Keratinocyte (primary cell): ENCODE measurements around the gene STK40. TPM values are rescaled to one million over a fixed set of nuclear protein-coding genes. Genes with fewer than 3 reads are reported as not detected.

Source experiments
- DNase-seq: peaks from one replicate; pipeline ENCODE4 v3.0.0-alpha.2; 2011; ENCODE audit warnings: low read depth, missing footprints, low spot score
- FAIRE-seq: peaks from 2 replicates; lab custom pipeline; 2011; peaks lifted over from hg19 to GRCh38; lab: Jason Lieb, UNC
- H2AFZ ChIP-seq: 2 replicates; pipeline ENCODE4 v1.6.0; 2012; ENCODE audit warnings: low read length, control low read depth, inconsistent platforms; ENCODE audit not compliant: control insufficient read depth
- H3K27ac ChIP-seq: 2 replicates; pipeline ENCODE4 v1.5.1; 2011; ENCODE audit warnings: low read length; ENCODE audit not compliant: control insufficient read depth, insufficient read depth
- H3K27me3 ChIP-seq: 3 replicates; pipeline ENCODE4 v1.6.0; 2011; ENCODE audit warnings: low read length; ENCODE audit not compliant: control insufficient read depth, insufficient read depth; ENCODE audit errors: extremely low read depth
- H3K36me3 ChIP-seq, 2 experiments: 2 replicates in 1 of 2; 3 replicates in 1 of 2; pipeline ENCODE4 v1.5.1; 2011; ENCODE audit warnings: low read length in 2 of 2, mild to moderate bottlenecking in 1 of 2; ENCODE audit not compliant: control insufficient read depth in 2 of 2, insufficient read depth in 2 of 2; ENCODE audit errors: extremely low read depth in 1 of 2
- H3K4me1 ChIP-seq: 3 replicates; pipeline ENCODE4 v1.5.1; 2011; ENCODE audit warnings: low read length; ENCODE audit not compliant: control insufficient read depth, insufficient read depth; ENCODE audit errors: extremely low read depth
- H3K4me2 ChIP-seq: 3 replicates; pipeline ENCODE4 v1.6.0; 2011; ENCODE audit warnings: low read depth, low read length; ENCODE audit not compliant: control insufficient read depth, insufficient read depth; ENCODE audit errors: extremely low read depth
- H3K4me3 ChIP-seq, 3 experiments: fragments of 200-600 bp in 1 of 3; sonication (generic) in 1 of 3; 2 replicates in 2 of 3; 3 replicates in 1 of 3; pipeline ENCODE4 v1.5.1; 2011 to 2016; ENCODE audit warnings: low read length in 3 of 3, mild to moderate bottlenecking in 3 of 3, control low read depth in 2 of 3, inconsistent platforms in 1 of 3, low read depth in 1 of 3, mixed read lengths in 1 of 3, mixed run types in 1 of 3, moderate library complexity in 1 of 3; ENCODE audit not compliant: control insufficient read depth in 2 of 3, insufficient read depth in 2 of 3; ENCODE audit errors: extremely low read depth in 1 of 3
- H3K79me2 ChIP-seq: 2 replicates; pipeline ENCODE4 v1.6.0; 2012; ENCODE audit warnings: low read length; ENCODE audit not compliant: control insufficient read depth, insufficient read depth
- H3K9ac ChIP-seq: 3 replicates; pipeline ENCODE4 v1.6.0; 2011; ENCODE audit warnings: low read length; ENCODE audit not compliant: control insufficient read depth, insufficient read depth; ENCODE audit errors: extremely low read depth
- H3K9me1 ChIP-seq: 3 replicates; pipeline ENCODE4 v1.6.0; 2011; ENCODE audit warnings: low read length; ENCODE audit not compliant: control insufficient read depth, insufficient read depth; ENCODE audit errors: extremely low read depth
- H3K9me3 ChIP-seq: 2 replicates; pipeline ENCODE4 v1.5.1; 2012; ENCODE audit warnings: low read depth, low read length; ENCODE audit not compliant: control insufficient read depth
- H4K20me1 ChIP-seq: 3 replicates; pipeline ENCODE4 v1.6.0; 2011; ENCODE audit warnings: low read length; ENCODE audit not compliant: control insufficient read depth, insufficient read depth; ENCODE audit errors: extremely low read depth
- EZH2 ChIP-seq: IDR thresholded peaks from one replicate; pipeline ENCODE4 v1.6.1; 2012; ENCODE audit warnings: inconsistent platforms, mild to moderate bottlenecking, low read length, moderate library complexity
- dilution Hi-C: fragments of 300-500 bp; cut with MboI; formaldehyde crosslinking; loops from one replicate; pipeline ENCODE4 v1.7.0; 2020; ENCODE audit warnings: low sequenced_read_pairs; ENCODE audit not compliant: extremely low pct_ligation_motif_present
- polyA plus RNA-seq, 5 experiments: library from polyadenylated mRNA; depleted of rRNA in 3 of 5; stranded (reverse) in 3 of 5; stranded (forward) in 1 of 5; unstranded in 1 of 5; fragments of >200 nt; gene quantifications; 1 replicate in 1 of 5; 2 replicates in 3 of 5; 3 replicates in 1 of 5; pipeline versions ENCODE4 v1.2.1 to v1.2.3, GENCODE V29; 2011 to 2012; ENCODE audit warnings: missing spikeins in 2 of 5, low read depth in 1 of 5, low replicate concordance in 1 of 5
- TF ChIP-seq, protein P1 (sequence below), 3 experiments: IDR thresholded peaks in 1 of 3; conservative IDR thresholded peaks in 1 of 3; optimal IDR thresholded peaks in 1 of 3; 2 replicates in 2 of 3; 3 replicates in 1 of 3; pipeline versions ENCODE3 to v1.5.1; 2011; ENCODE audit warnings: low read length in 3 of 3, mild to moderate bottlenecking in 3 of 3, moderate library complexity in 2 of 3, control low read depth in 1 of 3, inconsistent platforms in 1 of 3; ENCODE audit not compliant: insufficient read depth in 2 of 3; ENCODE audit errors: extremely low read depth in 1 of 3

The STK40 gene
- polyA plus RNA-seq, 1 donor (not counting 4 experiments of a cell fraction or from before 2014, with no cell fraction given), result 10.4 TPM

- H3K79me2 ChIP-seq, result peaks cover 17% of the 10 kb centered on the region
- H3K27ac ChIP-seq, result no peak overlapping the region
- dilution Hi-C loops, result no loop called here
- H3K4me2 ChIP-seq, result no peak overlapping the region
- TF ChIP-seq, protein P1, sequence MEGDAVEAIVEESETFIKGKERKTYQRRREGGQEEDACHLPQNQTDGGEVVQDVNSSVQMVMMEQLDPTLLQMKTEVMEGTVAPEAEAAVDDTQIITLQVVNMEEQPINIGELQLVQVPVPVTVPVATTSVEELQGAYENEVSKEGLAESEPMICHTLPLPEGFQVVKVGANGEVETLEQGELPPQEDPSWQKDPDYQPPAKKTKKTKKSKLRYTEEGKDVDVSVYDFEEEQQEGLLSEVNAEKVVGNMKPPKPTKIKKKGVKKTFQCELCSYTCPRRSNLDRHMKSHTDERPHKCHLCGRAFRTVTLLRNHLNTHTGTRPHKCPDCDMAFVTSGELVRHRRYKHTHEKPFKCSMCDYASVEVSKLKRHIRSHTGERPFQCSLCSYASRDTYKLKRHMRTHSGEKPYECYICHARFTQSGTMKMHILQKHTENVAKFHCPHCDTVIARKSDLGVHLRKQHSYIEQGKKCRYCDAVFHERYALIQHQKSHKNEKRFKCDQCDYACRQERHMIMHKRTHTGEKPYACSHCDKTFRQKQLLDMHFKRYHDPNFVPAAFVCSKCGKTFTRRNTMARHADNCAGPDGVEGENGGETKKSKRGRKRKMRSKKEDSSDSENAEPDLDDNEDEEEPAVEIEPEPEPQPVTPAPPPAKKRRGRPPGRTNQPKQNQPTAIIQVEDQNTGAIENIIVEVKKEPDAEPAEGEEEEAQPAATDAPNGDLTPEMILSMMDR (optimal IDR thresholded peaks at IDR 0.05 in 1 of 3, IDR thresholded peaks at IDR 0.05 in 1 of 3, conservative IDR thresholded peaks at IDR 0.05 in 1 of 3; ENCODE audit: extremely low read depth in 1 of 3, insufficient read depth in 2 of 3, low read length in 3 of 3), result no peak
- no peak for TF ChIP-seq EZH2
- peaks cover 7% of the 10 kb centered on the region for H3K4me1 ChIP-seq
- H3K9ac ChIP-seq, result no peak overlapping the region
- H3K9me1 ChIP-seq, result no peaks in the 10 kb centered on the region
- peaks cover 16% of the 10 kb centered on the region in 2 experiments for H3K36me3 ChIP-seq
- no peaks in the 10 kb centered on the region for H4K20me1 ChIP-seq
- no peaks in the 10 kb centered on the region for H3K27me3 ChIP-seq
- no peak for DNase-seq
- H3K9me3 ChIP-seq, result no peaks in the 10 kb centered on the region
- no peak overlapping the region for H3K4me3 ChIP-seq
- no peak overlapping the region for H2AFZ ChIP-seq
- no peak for FAIRE-seq
Measured at GRCh38 chr1:36393686-36394085, 8.0 kb upstream of the STK40 start.

GRCh38 chr1:36392836-36393235 is 7.1 kb upstream of the STK40 start:
- Histone ChIP-seq H2AFZ (no peak overlapping the region), H3K9me3 (no peaks in the 10 kb centered on the region)

More at GRCh38 chr1:36392836-36393235, 7.1 kb upstream of the STK40 start:
- TF ChIP-seq EZH2, result no peak
- TF ChIP-seq, protein P1 (optimal IDR thresholded peaks at IDR 0.05 in 1 of 3, IDR thresholded peaks at IDR 0.05 in 1 of 3, conservative IDR thresholded peaks at IDR 0.05 in 1 of 3; ENCODE audit: extremely low read depth in 1 of 3, insufficient read depth in 2 of 3, low read length in 3 of 3), result no peak
- Histone ChIP-seq H3K27me3 (no peaks in the 10 kb centered on the region), H3K4me1 (peaks cover 5% of the 10 kb centered on the region), H3K79me2 (peaks cover 17% of the 10 kb centered on the region), H3K27ac (no peak overlapping the region), H3K36me3 (peaks cover 16% of the 10 kb centered on the region in 2 experiments), H3K4me2 (no peak overlapping the region), H4K20me1 (no peaks in the 10 kb centered on the region), H3K9ac (no peak overlapping the region), H3K4me3 (no peak overlapping the region), H3K9me1 (no peaks in the 10 kb centered on the region)
- DNase-seq (no peak), FAIRE-seq (no peak)
- dilution Hi-C loops, result no loop called here
